Measurements from ENCODE around the gene TLN1.

- TF ChIP-seq POLR2AphosphoS5 (IDR thresholded peaks at IDR 0.05) (no peak), CTCF (IDR thresholded peaks at IDR 0.05) (no peak), POLR2A (IDR thresholded peaks at IDR 0.05) (no peak)
Observed at GRCh38 chr9:35740243-35740642, 8.2 kb upstream of the TLN1 start.

Data from prostate gland (tissue), 2 donors.